AG09309 (cell line): ENCODE results near the gene RFESD.

ENCODE experiments used
- DNase-seq: peaks from one replicate; pipeline ENCODE4 v3.0.0-alpha.2; 2010; ENCODE audit warnings: low read depth
- H3K4me3 ChIP-seq: 2 replicates; pipeline ENCODE4 v1.5.1; 2011; ENCODE audit warnings: mild to moderate bottlenecking, low read depth, low read length, moderate library complexity; ENCODE audit not compliant: control insufficient read depth
- TF ChIP-seq, protein P1 (sequence below): IDR thresholded peaks from 2 replicates; pipeline ENCODE4 v1.5.1; 2011; ENCODE audit warnings: mild to moderate bottlenecking, low read depth, low read length, inconsistent platforms; ENCODE audit not compliant: insufficient read depth, control insufficient read depth; ENCODE audit errors: missing control alignments

Gene RFESD

DNA sequence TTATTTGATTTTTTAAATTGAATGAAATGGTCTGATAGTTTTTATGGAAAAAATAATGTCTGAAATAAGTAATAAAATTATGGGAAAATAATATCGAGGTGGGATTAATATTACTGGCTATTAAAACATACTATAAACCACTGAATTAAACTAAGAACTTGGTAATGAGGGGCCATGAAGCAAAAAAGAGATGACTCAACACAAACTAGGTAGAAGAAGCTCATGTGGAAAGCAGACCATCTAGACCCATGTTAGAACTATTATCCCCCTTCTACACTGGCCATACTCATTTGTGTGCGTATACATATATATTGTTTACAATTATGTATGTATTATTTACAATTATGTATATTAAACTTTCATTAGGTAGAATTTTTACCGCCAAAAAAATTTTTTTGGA lies 35.2 kb upstream of the RFESD start:
- no peak for DNase-seq
- TF ChIP-seq, protein P1, sequence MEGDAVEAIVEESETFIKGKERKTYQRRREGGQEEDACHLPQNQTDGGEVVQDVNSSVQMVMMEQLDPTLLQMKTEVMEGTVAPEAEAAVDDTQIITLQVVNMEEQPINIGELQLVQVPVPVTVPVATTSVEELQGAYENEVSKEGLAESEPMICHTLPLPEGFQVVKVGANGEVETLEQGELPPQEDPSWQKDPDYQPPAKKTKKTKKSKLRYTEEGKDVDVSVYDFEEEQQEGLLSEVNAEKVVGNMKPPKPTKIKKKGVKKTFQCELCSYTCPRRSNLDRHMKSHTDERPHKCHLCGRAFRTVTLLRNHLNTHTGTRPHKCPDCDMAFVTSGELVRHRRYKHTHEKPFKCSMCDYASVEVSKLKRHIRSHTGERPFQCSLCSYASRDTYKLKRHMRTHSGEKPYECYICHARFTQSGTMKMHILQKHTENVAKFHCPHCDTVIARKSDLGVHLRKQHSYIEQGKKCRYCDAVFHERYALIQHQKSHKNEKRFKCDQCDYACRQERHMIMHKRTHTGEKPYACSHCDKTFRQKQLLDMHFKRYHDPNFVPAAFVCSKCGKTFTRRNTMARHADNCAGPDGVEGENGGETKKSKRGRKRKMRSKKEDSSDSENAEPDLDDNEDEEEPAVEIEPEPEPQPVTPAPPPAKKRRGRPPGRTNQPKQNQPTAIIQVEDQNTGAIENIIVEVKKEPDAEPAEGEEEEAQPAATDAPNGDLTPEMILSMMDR: no peak
- H3K4me3 ChIP-seq: no peak overlapping the region

DNA sequence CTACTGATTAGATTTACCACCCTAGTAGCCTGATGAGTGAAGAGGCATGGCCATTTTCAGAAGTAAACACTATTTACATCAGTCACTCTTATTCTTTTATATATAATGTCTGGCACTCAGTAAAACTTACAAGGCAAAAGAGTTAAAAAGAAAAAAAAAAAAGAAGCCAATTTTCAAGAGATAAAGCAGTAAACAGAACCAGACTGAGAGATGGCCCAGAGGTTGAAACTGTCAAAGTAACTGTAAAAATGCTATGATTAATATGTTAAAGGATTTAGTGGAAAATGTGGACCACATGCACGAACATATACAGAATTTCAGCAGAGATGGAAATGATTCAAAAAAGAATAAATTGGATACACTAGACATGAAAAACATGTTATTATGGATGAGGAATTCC lies 33.1 kb upstream of the RFESD start:
- H3K4me3 ChIP-seq: no peak overlapping the region
- DNase-seq: no peak
- TF ChIP-seq, protein P1: no peak

DNA sequence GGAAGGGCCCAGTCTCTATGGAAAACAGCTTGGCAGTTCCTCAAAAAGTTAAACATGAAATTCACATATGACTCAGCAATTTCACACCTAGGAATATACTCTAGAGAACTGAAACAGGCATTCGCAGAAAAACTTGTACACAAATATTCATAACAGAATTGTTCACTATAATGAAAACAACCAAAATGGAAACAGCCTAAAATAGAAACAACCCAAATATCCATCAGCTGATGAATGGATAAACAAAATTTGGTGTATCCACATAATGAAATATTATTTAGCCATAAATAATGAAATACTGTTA lies 31.5 kb upstream of the RFESD start:
- no peak for DNase-seq
- no peak overlapping the region for H3K4me3 ChIP-seq
- TF ChIP-seq, protein P1: no peak

DNA sequence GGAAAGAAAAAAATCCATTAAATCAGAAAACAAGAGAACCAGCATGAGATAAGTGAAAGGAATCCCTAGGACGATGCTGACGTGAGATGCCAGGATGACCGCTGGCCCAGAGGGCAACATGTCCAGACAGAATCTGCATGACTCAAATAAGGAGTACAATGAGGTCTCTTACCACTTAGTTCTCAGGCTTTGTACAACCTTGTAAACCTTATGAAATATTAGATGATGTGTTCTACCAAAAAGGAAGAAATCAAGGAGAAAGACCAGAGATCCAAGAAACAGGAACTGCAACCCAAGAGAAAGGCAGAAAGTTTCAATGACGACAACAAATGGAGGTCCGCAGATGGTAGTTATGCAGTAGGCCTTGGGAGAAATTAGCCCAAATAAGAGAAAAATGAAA lies 29.5 kb upstream of the RFESD start:
- H3K4me3 ChIP-seq: no peak overlapping the region
- DNase-seq: no peak
- TF ChIP-seq, protein P1: no peak

DNA sequence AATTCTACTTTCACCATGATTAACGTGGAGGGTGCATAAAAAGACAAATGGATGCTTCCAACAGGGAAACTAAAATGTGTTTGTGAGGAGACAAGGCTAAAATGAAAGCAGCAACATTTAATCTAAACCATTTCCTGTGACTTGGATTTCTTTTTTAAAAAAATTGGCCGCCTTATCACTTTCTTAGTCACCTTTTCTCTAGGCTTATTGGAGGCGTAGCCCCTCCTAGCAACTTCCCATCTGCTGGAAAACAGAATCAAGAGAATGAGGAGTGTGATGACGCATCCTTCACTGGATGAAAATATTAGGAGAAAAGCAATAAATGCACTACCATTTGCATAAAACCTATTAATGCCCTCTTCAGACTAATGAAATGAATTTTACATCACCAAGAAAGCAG lies 27.5 kb upstream of the RFESD start:
- no peak overlapping the region for H3K4me3 ChIP-seq
- DNase-seq: no peak
- TF ChIP-seq, protein P1: no peak

DNA sequence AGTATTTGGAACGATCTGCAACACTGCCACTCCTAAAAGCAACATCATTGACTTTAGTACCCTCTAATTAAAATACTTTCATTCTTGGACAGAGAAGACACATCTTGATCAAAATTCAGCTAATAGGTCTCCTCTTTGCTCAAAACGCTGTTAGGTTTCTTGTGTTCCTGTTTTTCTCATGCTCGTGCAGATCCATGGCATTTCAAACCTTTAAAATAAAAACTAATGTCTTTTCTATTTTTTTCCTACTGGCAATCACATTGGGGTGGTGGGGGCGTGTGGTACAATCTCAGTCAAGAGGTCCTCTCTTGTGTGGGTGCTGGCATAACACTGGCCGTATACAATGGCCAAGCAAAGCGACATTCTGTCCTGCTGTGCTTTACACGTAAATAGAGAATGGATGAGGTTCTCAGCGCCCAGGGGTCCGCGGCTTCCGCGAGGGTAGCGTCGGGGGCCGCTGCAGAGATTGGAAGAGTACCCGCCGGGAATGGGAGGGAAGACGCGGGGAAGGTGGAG lies 27.0 kb upstream of the RFESD start:
- TF ChIP-seq, protein P1: no peak
- peak overlapping the region; percentile 61 for H3K4me3 ChIP-seq
- DNase-seq: no peak
